T-helper 1 cell treated with Interleukin-12 subunit alpha and Interleukin-12 subunit beta and Interleukin-4 antibody, amounts not matched to agents 30 μg/mL and 1 μg/mL, for 36 hours (primary cell): ENCODE data around the gene FBXO15.

Experiments used
- H3K27ac Mint-ChIP-seq: one replicate; pipeline ENCODE4 v1.8.0; 2021; ENCODE audit warnings: mild to moderate bottlenecking, mixed read lengths
- H3K27me3 Mint-ChIP-seq: one replicate; pipeline ENCODE4 v1.8.0; 2021; ENCODE audit warnings: low read depth, mixed read lengths
- H3K36me3 Mint-ChIP-seq: one replicate; pipeline ENCODE4 v1.8.0; 2021; ENCODE audit warnings: low read depth, mixed read lengths
- H3K4me1 Mint-ChIP-seq: one replicate; pipeline ENCODE4 v1.8.0; 2021; ENCODE audit warnings: low read depth, mixed read lengths
- H3K4me3 Mint-ChIP-seq: one replicate; pipeline ENCODE4 v1.8.0; 2021; ENCODE audit warnings: mild to moderate bottlenecking, moderate library complexity, mixed read lengths
- H3K9me3 Mint-ChIP-seq: one replicate; pipeline ENCODE4 v1.8.0; 2021; ENCODE audit warnings: mixed read lengths

Gene FBXO15

DNA sequence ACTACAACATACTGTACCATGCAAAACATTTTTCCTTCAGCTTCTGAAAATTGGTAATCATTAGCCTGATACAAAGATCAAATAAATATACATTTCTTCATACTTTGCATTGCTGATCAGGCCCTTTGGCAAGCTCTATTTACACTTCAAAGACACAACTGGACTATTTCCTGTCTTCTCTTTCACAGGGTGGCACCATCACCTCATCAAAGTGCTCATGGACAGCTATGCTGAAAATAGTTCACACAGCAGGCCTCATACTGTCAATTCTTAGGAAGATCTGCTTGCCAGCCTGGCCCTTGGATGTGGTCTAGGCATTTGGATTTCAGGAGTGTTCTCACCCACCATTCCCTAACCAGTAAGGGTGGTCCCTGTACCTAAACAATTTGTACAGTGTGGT is 33.9 kb downstream of the FBXO15 start:
- Mint-ChIP-seq H3K36me3 (peaks cover 3% of the 10 kb centered on the region), H3K27me3 (no peaks in the 10 kb centered on the region), H3K27ac (no peak overlapping the region), H3K9me3 (peaks cover 17% of the 10 kb centered on the region), H3K4me3 (no peak overlapping the region), H3K4me1 (peaks cover 3% of the 10 kb centered on the region)

DNA sequence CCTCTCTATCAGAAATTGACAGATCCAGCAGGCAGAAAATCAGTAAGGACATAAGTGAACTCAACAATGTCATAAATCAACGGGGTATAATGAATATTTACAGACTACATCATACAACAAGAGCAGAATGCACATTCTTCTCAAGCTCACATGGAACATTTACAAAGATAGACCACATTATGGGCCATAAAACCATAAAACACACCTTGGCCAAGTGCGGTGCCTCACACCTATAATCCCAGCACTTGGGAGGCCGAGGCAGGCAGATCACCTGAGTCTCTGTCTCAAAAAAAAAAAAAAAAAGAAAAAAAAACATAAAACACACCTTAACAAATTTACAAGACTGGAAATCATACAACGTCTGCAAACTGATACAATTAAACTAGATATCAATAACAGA is 36.7 kb downstream of the FBXO15 start:
- no peak overlapping the region for H3K27ac Mint-ChIP-seq
- peaks cover 27% of the 10 kb centered on the region for H3K9me3 Mint-ChIP-seq
- no peak overlapping the region for H3K4me3 Mint-ChIP-seq
- no peaks in the 10 kb centered on the region for H3K27me3 Mint-ChIP-seq
- peaks cover 7% of the 10 kb centered on the region for H3K36me3 Mint-ChIP-seq
- H3K4me1 Mint-ChIP-seq = peaks cover 10% of the 10 kb centered on the region

DNA sequence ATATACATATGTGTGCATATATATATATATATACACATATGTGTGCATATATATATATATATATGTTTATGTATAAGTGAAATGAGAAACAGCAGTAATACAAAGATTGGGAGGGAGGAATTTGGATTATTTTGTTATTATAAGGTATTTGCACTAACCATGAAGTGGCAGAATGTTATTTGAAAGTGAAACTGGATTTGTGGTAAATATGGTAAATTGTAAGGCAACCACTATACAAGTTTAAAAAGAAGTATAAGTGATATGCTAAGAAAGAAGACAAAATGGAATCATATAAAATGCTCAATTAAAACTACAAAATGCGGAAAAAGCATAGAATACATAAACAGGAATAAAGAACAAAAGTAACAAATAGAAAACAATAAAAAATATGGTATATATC is 37.5 kb downstream of the FBXO15 start:
- Mint-ChIP-seq H3K27ac (no peak overlapping the region), H3K36me3 (peaks cover 7% of the 10 kb centered on the region), H3K27me3 (no peaks in the 10 kb centered on the region), H3K4me3 (no peak overlapping the region), H3K4me1 (peaks cover 10% of the 10 kb centered on the region), H3K9me3 (peaks cover 27% of the 10 kb centered on the region)

DNA sequence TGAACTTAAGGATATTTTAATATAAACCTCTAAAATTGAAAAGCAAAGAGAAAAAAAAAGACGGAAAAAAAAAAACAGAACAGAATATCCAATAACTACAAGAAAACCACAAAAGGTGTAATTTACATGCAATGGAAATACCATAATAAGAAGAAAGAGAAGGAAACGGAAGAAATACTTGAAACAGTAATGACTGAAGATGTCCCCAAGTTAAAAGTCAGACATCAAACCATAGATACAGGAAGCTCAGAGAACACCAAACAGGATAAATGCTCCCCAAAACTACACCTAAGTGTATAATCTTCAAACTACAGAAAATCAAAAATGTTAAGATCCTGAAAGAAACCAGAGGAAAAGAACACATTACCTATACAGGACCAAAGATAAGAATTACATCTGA is 39.2 kb downstream of the FBXO15 start:
- Mint-ChIP-seq H3K27ac (no peak overlapping the region), H3K4me1 (peaks cover 8% of the 10 kb centered on the region), H3K4me3 (no peak overlapping the region), H3K9me3 (peaks cover 27% of the 10 kb centered on the region), H3K36me3 (peaks cover 7% of the 10 kb centered on the region), H3K27me3 (peaks cover 8% of the 10 kb centered on the region)

DNA sequence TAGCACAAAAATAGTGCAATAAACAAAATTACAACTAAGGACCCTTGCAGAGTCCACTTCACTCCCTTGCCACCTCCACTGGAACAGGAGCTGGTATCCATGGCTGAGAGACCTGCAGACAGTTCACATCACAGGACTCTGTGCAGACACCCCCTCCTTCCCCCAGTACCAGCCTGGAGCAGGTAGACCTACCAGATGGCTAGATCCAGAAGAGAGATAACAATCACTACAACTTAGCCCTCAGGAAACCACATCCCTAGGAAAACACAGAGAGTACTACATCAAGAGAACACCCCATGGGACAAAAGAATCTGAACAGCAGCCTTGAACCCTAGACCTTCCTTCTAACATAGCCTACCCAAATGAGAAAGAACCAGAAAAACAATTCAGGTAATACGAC is 49.8 kb downstream of the FBXO15 start:
- H3K36me3 Mint-ChIP-seq = no peaks in the 10 kb centered on the region

DNA sequence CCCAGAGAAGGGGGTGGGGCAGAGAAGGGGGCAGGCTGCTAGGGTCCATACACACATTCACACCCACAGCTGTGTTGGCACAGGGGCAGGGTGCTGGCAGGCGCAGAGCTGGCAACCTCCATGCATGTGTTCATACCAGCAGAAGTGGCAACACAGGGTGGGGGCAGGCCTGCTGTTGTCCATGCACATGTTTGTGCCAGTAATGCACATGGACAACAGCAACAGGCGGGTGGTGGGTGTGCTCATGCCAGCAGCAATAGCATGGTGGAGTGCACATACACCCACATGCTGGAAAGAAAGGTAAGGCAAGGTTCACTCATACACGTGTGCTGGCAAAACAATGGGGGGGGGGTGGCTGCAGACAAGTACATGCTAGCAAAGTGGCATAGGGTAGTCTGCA is 54.7 kb downstream of the FBXO15 start:
- Mint-ChIP-seq H3K27ac (no peak overlapping the region), H3K9me3 (peaks cover 14% of the 10 kb centered on the region), H3K4me1 (peaks cover 4% of the 10 kb centered on the region), H3K4me3 (no peak overlapping the region), H3K27me3 (peaks cover 7% of the 10 kb centered on the region), H3K36me3 (peaks cover 1% of the 10 kb centered on the region)

More for the DNA sequence above, 49.8 kb downstream of the FBXO15 start:
- H3K27me3 Mint-ChIP-seq = peaks cover 3% of the 10 kb centered on the region
- H3K9me3 Mint-ChIP-seq = peaks cover 10% of the 10 kb centered on the region
- no peak overlapping the region for H3K27ac Mint-ChIP-seq
- H3K4me1 Mint-ChIP-seq = peaks cover 5% of the 10 kb centered on the region
- H3K4me3 Mint-ChIP-seq = no peak overlapping the region

DNA sequence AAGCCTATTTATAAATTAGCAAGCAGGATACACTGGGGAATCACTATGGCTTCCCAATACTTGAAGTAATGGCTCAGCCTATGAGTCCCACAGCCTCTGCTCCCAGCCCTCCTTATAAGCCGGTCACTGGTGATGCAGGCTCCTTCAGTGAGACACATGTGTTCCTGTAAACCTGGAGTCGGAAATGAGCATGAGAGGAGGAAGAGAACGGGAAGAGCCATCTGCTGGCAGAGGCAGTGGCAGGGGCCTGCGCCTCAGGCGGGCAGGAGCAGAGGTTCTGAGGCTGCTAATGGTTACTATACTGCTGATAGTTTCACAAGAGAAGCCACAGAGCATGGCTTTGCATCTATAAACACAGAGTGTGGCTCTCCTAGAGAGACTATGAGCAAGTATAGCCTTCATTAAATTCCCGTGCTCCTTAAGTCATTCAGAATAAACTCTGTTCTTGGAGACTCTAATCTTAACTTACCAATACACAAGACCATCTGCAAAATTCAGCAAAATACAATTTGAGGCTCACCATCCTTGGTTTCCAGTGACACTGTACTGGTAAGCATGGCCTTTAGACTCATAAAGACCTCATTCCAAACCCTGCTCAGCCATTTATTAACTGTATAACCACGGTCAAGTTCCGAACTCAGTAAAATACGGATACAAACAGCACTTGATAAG is 63.3 kb downstream of the FBXO15 start:
- H3K27me3 Mint-ChIP-seq = no peaks in the 10 kb centered on the region
- H3K4me3 Mint-ChIP-seq = no peak overlapping the region
- H3K27ac Mint-ChIP-seq = no peak overlapping the region
- H3K4me1 Mint-ChIP-seq = peaks cover 15% of the 10 kb centered on the region
- H3K9me3 Mint-ChIP-seq = no peaks in the 10 kb centered on the region
- H3K36me3 Mint-ChIP-seq = no peaks in the 10 kb centered on the region

DNA sequence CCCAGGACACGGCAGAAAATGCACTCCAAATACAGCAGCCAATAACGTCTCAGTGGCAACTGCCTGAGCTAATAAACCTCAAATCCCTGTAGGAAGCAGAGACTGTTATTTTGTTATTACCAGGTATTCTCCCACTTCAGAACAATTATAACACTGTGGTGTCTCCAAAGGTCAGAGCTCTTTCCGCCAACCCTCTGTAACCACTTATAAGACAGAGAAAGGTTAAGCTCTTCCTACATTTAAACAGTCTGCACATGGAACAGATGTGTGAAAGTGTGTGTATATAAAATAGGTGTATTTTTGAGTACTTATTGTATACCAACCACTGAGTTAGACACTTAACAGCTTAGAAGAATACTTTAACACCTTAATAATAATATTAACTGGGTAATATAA is 64.1 kb downstream of the FBXO15 start:
- Mint-ChIP-seq H3K36me3 (no peaks in the 10 kb centered on the region), H3K4me3 (no peak overlapping the region), H3K9me3 (no peaks in the 10 kb centered on the region), H3K27ac (peak overlapping the region; percentile 94), H3K4me1 (peaks cover 15% of the 10 kb centered on the region), H3K27me3 (no peaks in the 10 kb centered on the region)

DNA sequence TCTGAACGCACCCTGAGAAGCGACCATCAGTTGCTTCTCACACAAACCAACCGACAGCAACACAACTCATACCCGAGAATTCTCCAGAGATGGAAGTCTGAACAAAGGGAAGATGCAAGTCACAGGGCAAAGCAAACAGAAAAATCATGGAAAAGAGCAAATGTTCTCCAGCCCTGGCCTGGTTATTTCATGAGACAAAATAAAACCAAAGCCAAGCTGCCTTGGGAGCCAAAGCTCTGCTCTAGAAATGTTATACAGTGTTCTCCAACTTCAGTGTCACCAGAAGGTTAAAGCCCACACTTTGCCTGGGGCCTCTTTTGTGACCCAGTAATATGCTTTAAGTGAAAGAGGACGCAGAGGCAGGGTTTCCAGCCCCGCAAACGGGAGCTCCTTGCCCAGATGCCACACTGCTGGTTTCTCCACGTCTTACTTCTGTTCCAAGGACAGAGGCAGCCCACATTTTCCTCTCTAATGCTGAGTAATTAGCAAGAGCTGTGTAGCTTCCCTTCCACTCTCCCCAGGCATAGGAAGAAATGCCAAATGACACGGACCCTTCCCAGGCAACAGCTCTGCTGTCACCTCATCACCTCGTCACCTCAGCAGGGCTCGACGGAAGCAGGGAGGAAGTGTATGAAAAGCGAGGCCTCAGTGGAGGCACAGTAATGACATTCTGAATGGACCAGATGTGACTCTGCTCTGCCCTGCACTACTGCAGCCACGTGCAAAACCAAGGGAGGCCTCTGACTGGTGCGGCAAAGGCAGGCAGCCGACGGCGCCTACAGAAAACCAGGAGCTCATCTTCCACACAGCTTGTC is 64.7 kb downstream of the FBXO15 start:
- Mint-ChIP-seq H3K9me3 (no peaks in the 10 kb centered on the region), H3K4me1 (peaks cover 15% of the 10 kb centered on the region), H3K4me3 (peak overlapping the region; percentile 81), H3K36me3 (no peaks in the 10 kb centered on the region), H3K27ac (peak overlapping the region; percentile 94), H3K27me3 (no peaks in the 10 kb centered on the region)

DNA sequence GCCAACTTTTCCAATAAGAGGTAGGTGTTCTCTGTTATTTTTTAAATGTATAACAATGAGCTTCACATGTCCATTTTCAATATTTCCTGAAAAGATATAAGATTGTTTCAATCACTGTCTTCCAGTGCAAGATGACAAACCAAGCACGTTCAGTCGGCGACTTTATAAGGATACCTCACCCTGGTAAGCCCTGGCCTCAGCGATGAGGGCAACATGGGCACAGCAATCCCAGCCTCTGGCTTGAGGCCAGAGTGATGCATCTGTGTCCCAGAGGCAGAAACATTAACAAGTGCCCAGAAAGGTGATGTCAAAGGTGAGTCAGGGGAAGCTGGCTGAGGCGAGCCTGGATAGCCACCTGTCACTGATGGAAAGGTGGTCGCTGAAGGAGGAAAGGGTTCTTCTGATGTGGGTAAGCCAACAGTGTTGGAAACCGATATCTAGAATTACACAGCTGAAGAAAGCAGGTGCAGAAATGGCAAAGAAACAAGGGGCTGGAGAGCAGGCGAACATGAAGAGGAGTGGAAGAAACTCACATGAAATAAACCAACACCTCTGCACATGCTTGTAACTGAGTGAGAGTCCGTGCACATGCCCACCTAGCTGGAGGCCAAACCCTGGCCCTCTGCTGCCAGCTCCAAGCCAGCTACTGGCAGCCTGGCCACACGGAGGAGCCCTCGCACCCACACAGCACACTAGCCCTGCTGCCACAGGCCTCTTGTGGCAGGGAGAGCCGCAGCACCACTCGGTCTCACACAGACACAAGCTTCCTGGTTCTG is 65.5 kb downstream of the FBXO15 start:
- no peaks in the 10 kb centered on the region for H3K36me3 Mint-ChIP-seq
- H3K27me3 Mint-ChIP-seq = no peaks in the 10 kb centered on the region
- no peaks in the 10 kb centered on the region for H3K9me3 Mint-ChIP-seq
- H3K4me1 Mint-ChIP-seq = peaks cover 15% of the 10 kb centered on the region
- H3K27ac Mint-ChIP-seq = peak overlapping the region; percentile 94
- H3K4me3 Mint-ChIP-seq = peak overlapping the region; percentile 81

DNA sequence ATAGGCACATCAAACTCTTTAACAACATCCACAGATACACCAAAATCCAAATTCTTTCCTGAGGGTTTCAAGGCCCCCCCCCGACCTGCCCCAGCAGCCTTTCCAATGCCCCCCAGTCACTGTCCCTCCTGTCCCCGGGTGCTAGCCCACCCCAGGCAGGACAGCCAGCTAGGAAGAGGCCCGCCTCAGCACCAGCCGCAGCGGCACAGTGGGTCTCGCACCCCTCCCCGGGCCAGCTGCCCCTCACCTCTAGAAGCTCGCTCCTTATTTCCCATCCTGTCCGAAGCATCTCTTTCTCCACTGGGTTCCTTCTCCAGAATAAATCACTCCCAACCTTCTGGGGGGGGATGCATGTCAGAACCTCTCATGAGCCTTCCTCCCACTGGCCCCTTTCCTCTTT is 69.4 kb downstream of the FBXO15 start:
- Mint-ChIP-seq H3K27me3 (no peaks in the 10 kb centered on the region), H3K4me1 (peaks cover 11% of the 10 kb centered on the region), H3K9me3 (no peaks in the 10 kb centered on the region), H3K4me3 (no peak overlapping the region), H3K27ac (no peak overlapping the region), H3K36me3 (no peaks in the 10 kb centered on the region)

DNA sequence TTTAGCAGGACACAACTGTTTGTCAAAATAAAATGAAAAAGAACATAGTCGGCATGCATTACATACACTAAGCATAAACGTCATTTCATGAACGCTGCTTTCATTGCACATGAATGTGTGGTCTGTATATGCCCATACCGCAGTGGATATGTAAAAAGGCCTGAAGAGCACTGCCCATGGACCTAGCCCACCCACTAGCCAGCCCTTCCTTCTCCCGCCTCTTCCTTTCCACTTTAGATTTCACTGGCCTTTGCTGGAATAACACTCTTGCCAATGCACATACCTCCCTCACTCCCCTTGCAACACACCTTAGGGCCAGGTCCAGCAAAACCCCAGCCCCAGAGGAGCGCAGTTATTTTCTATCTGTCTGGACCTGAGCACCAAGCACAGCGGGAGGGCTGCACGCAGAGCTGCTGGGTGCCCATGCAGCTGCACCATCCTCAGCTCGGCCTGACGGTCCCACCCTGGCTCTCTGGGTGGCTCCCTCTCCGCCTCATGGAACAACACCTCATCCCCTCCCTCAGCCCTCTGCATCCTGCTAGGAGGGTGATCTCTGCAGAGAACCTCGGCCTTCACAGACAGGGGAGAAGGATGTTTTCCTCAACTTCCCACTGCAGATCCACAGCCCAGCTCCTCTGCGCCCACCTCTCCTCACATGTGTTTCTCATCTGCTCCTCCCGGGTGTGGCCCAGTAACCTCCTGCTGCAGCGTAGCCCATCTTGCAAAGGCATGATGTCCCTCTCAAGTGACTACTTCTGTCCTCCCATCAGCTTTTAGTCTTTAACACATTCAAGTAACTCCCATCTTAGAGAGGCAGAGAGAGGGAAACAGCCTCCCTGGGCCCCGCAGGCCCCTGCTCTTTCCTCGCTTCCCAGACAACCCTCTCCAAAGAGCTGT is 72.7 kb downstream of the FBXO15 start:
- H3K4me3 Mint-ChIP-seq = no peak overlapping the region
- no peaks in the 10 kb centered on the region for H3K4me1 Mint-ChIP-seq
- H3K27me3 Mint-ChIP-seq = peaks cover 4% of the 10 kb centered on the region
- no peaks in the 10 kb centered on the region for H3K9me3 Mint-ChIP-seq
- no peak overlapping the region for H3K27ac Mint-ChIP-seq
- H3K36me3 Mint-ChIP-seq = no peaks in the 10 kb centered on the region

DNA sequence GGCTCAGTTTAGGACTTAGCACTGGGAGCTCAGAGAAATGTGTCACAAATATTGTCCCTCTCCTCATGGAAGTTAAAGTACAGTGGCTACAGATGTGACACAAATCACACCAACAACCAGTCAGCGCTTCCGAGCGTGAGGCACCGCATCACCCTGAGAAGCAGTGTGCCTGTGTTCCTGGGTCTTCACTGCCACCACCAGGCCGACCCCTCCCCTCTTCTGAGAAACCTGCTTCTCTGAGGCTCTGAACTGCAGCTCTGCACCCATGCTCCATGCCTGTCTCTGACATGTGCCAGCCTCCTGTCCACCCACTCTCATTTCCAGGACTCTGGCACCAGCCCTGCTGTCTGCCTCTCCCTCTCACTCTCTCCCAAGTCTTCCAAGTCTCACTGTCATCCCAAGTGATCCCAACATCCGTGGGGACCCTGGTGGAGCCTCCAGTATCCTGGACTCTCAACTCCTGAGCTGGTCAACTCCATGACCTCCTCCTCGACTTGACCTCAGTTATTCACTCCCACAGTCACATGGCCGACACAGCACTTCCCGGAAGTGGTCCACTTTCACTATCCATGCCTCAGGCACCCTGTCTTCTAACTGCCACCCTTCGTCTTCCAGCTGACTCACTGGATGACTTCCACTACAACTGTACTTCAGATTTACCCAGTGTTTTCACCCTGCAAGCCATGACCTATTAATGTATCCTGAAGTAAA is 73.5 kb downstream of the FBXO15 start:
- Mint-ChIP-seq H3K4me1 (no peaks in the 10 kb centered on the region), H3K9me3 (no peaks in the 10 kb centered on the region), H3K36me3 (no peaks in the 10 kb centered on the region), H3K27ac (no peak overlapping the region), H3K27me3 (peaks cover 4% of the 10 kb centered on the region), H3K4me3 (no peak overlapping the region)
